D721Med (cell line): ENCODE results near the gene CLTCL1.

Experiments used
- DNase-seq: peaks from one replicate; pipeline ENCODE4 v3.0.0; 2011; ENCODE audit warnings: low spot score; ENCODE audit not compliant: insufficient read length
- FAIRE-seq: peaks from 2 replicates; lab custom pipeline; 2011; peaks lifted over from hg19 to GRCh38; lab: Jason Lieb, UNC
- CTCF ChIP-seq: IDR thresholded peaks from 2 replicates; pipeline ENCODE4 v1.5.1; 2012; ENCODE audit warnings: mild to moderate bottlenecking, control low read depth; ENCODE audit not compliant: insufficient read depth; ENCODE audit errors: missing control alignments

CLTCL1 gene

GRCh38 chr22:19201869-19202798, 89.4 kb downstream of the CLTCL1 start:
- FAIRE-seq (no peak), DNase-seq (no peak)
- TF ChIP-seq CTCF, result no peak

GRCh38 chr22:19201130-19201868, 90.2 kb downstream of the CLTCL1 start:
- DNase-seq (no peak), FAIRE-seq (no peak)
- no peak for TF ChIP-seq CTCF

GRCh38 chr22:19199479-19199878, 92.0 kb downstream of the CLTCL1 start:
- no peak for TF ChIP-seq CTCF
- no peak for FAIRE-seq

GRCh38 chr22:19197997-19198865, 93.3 kb downstream of the CLTCL1 start:
- TF ChIP-seq CTCF, result no peak
- FAIRE-seq (no peak), DNase-seq (no peak)

More at GRCh38 chr22:19199479-19199878, 92.0 kb downstream of the CLTCL1 start:
- DNase-seq, result no peak

GRCh38 chr22:19196841-19197612, 94.5 kb downstream of the CLTCL1 start:
- FAIRE-seq (no peak), DNase-seq (no peak)
- TF ChIP-seq CTCF, result no peak
